Measurements from ENCODE around the gene ABCG1.

ABCG1 gene

GRCh38 chr21:42279888-42280287 lies 60.9 kb downstream of the ABCG1 start:
- 94 to 95% methylated on average over 11 of the region's 11 CpGs for WGBS, 2 experiments
- Histone ChIP-seq H3K4me1 (ENCODE audit: control insufficient read depth, insufficient read depth, low read length) (no peaks in the 10 kb centered on the region), H3K36me3 (ENCODE audit: control insufficient read depth, insufficient read depth, low read length) (no peaks in the 10 kb centered on the region)

GRCh38 chr21:42280356-42281180 lies 61.6 kb downstream of the ABCG1 start:
- 93 to 94% methylated on average over 22 of the region's 22 CpGs for WGBS, 2 experiments
- H3K4me1 ChIP-seq (ENCODE audit: control insufficient read depth, insufficient read depth, low read length), result no peaks in the 10 kb centered on the region

More at GRCh38 chr21:42279888-42280287, 60.9 kb downstream of the ABCG1 start:
- H3K27ac ChIP-seq (ENCODE audit: insufficient read depth, low read depth, low read length, poor library complexity, severe bottlenecking), result no peak overlapping the region
- no peaks in the 10 kb centered on the region for H3K27me3 ChIP-seq (ENCODE audit: control insufficient read depth, insufficient read depth, low read length, poor library complexity, severe bottlenecking)
- H3K4me3 ChIP-seq (ENCODE audit: insufficient read depth, low read depth, low read length), result no peak overlapping the region
- H3K9me3 ChIP-seq (ENCODE audit: control insufficient read depth, low read length), result no peaks in the 10 kb centered on the region

GRCh38 chr21:42281181-42281680 lies 62.3 kb downstream of the ABCG1 start:
- H3K27ac ChIP-seq (ENCODE audit: insufficient read depth, low read depth, low read length, poor library complexity, severe bottlenecking), result no peak overlapping the region
- 94 to 96% methylated on average over 12 of the region's 12 CpGs for WGBS, 2 experiments

More at GRCh38 chr21:42280356-42281180, 61.6 kb downstream of the ABCG1 start:
- no peak overlapping the region for H3K27ac ChIP-seq (ENCODE audit: insufficient read depth, low read depth, low read length, poor library complexity, severe bottlenecking)
- H3K36me3 ChIP-seq (ENCODE audit: control insufficient read depth, insufficient read depth, low read length), result no peaks in the 10 kb centered on the region
- H3K9me3 ChIP-seq (ENCODE audit: control insufficient read depth, low read length), result no peaks in the 10 kb centered on the region
- no peak overlapping the region for H3K4me3 ChIP-seq (ENCODE audit: insufficient read depth, low read depth, low read length)
- H3K27me3 ChIP-seq (ENCODE audit: control insufficient read depth, insufficient read depth, low read length, poor library complexity, severe bottlenecking), result no peaks in the 10 kb centered on the region

GRCh38 chr21:42282021-42282420 lies 63.1 kb downstream of the ABCG1 start:
- Histone ChIP-seq H3K27me3 (ENCODE audit: control insufficient read depth, insufficient read depth, low read length, poor library complexity, severe bottlenecking) (no peaks in the 10 kb centered on the region), H3K36me3 (ENCODE audit: control insufficient read depth, insufficient read depth, low read length) (no peaks in the 10 kb centered on the region), H3K4me3 (ENCODE audit: insufficient read depth, low read depth, low read length) (no peak overlapping the region), H3K9me3 (ENCODE audit: control insufficient read depth, low read length) (no peaks in the 10 kb centered on the region), H3K4me1 (ENCODE audit: control insufficient read depth, insufficient read depth, low read length) (no peaks in the 10 kb centered on the region), H3K27ac (ENCODE audit: insufficient read depth, low read depth, low read length, poor library complexity, severe bottlenecking) (no peak overlapping the region)
- 94 to 97% methylated on average over 18 of the region's 18 CpGs for WGBS, 2 experiments

More at GRCh38 chr21:42281181-42281680, 62.3 kb downstream of the ABCG1 start:
- no peaks in the 10 kb centered on the region for H3K9me3 ChIP-seq (ENCODE audit: control insufficient read depth, low read length)
- H3K4me3 ChIP-seq (ENCODE audit: insufficient read depth, low read depth, low read length), result no peak overlapping the region
- no peaks in the 10 kb centered on the region for H3K36me3 ChIP-seq (ENCODE audit: control insufficient read depth, insufficient read depth, low read length)
- no peaks in the 10 kb centered on the region for H3K27me3 ChIP-seq (ENCODE audit: control insufficient read depth, insufficient read depth, low read length, poor library complexity, severe bottlenecking)
- H3K4me1 ChIP-seq (ENCODE audit: control insufficient read depth, insufficient read depth, low read length), result no peaks in the 10 kb centered on the region

GRCh38 chr21:42282715-42283114 lies 63.8 kb downstream of the ABCG1 start:
- WGBS, 2 experiments, result 94 to 95% methylated on average over 12 of the region's 12 CpGs
- no peaks in the 10 kb centered on the region for H3K9me3 ChIP-seq (ENCODE audit: control insufficient read depth, low read length)
- H3K4me1 ChIP-seq (ENCODE audit: control insufficient read depth, insufficient read depth, low read length), result no peaks in the 10 kb centered on the region
- no peaks in the 10 kb centered on the region for H3K36me3 ChIP-seq (ENCODE audit: control insufficient read depth, insufficient read depth, low read length)
- no peak overlapping the region for H3K4me3 ChIP-seq (ENCODE audit: insufficient read depth, low read depth, low read length)
- no peaks in the 10 kb centered on the region for H3K27me3 ChIP-seq (ENCODE audit: control insufficient read depth, insufficient read depth, low read length, poor library complexity, severe bottlenecking)
- no peak overlapping the region for H3K27ac ChIP-seq (ENCODE audit: insufficient read depth, low read depth, low read length, poor library complexity, severe bottlenecking)

GRCh38 chr21:42285569-42286245 lies 66.8 kb downstream of the ABCG1 start:
- Histone ChIP-seq H3K27ac (ENCODE audit: insufficient read depth, low read depth, low read length, poor library complexity, severe bottlenecking) (no peak overlapping the region), H3K36me3 (ENCODE audit: control insufficient read depth, insufficient read depth, low read length) (no peaks in the 10 kb centered on the region), H3K27me3 (ENCODE audit: control insufficient read depth, insufficient read depth, low read length, poor library complexity, severe bottlenecking) (no peaks in the 10 kb centered on the region), H3K4me3 (ENCODE audit: insufficient read depth, low read depth, low read length) (no peak overlapping the region), H3K4me1 (ENCODE audit: control insufficient read depth, insufficient read depth, low read length) (no peaks in the 10 kb centered on the region), H3K9me3 (ENCODE audit: control insufficient read depth, low read length) (no peaks in the 10 kb centered on the region)
- WGBS, 2 experiments, result 84 to 91% methylated on average over 13 of the region's 13 CpGs

GRCh38 chr21:42286416-42286815 lies 67.5 kb downstream of the ABCG1 start:
- 86 to 89% methylated on average over 12 of the region's 12 CpGs for WGBS, 2 experiments
- Histone ChIP-seq H3K4me3 (ENCODE audit: insufficient read depth, low read depth, low read length) (no peak overlapping the region), H3K27ac (ENCODE audit: insufficient read depth, low read depth, low read length, poor library complexity, severe bottlenecking) (no peak overlapping the region), H3K4me1 (ENCODE audit: control insufficient read depth, insufficient read depth, low read length) (no peaks in the 10 kb centered on the region), H3K27me3 (ENCODE audit: control insufficient read depth, insufficient read depth, low read length, poor library complexity, severe bottlenecking) (no peaks in the 10 kb centered on the region), H3K9me3 (ENCODE audit: control insufficient read depth, low read length) (no peaks in the 10 kb centered on the region), H3K36me3 (ENCODE audit: control insufficient read depth, insufficient read depth, low read length) (no peaks in the 10 kb centered on the region)

GRCh38 chr21:42287193-42288083 lies 68.5 kb downstream of the ABCG1 start:
- no peak overlapping the region for H3K4me3 ChIP-seq (ENCODE audit: insufficient read depth, low read depth, low read length)
- H3K27ac ChIP-seq (ENCODE audit: insufficient read depth, low read depth, low read length, poor library complexity, severe bottlenecking), result no peak overlapping the region
- no peaks in the 10 kb centered on the region for H3K27me3 ChIP-seq (ENCODE audit: control insufficient read depth, insufficient read depth, low read length, poor library complexity, severe bottlenecking)
- 93 to 94% methylated on average over 36 of the region's 36 CpGs for WGBS, 2 experiments
- H3K9me3 ChIP-seq (ENCODE audit: control insufficient read depth, low read length), result no peaks in the 10 kb centered on the region
- no peaks in the 10 kb centered on the region for H3K36me3 ChIP-seq (ENCODE audit: control insufficient read depth, insufficient read depth, low read length)
- H3K4me1 ChIP-seq (ENCODE audit: control insufficient read depth, insufficient read depth, low read length), result no peaks in the 10 kb centered on the region

- Histone ChIP-seq H3K4me3 (ENCODE audit: insufficient read depth, low read depth, low read length) (no peak overlapping the region), H3K9me3 (ENCODE audit: control insufficient read depth, low read length) (no peaks in the 10 kb centered on the region), H3K27ac (ENCODE audit: insufficient read depth, low read depth, low read length, poor library complexity, severe bottlenecking) (no peak overlapping the region), H3K4me1 (ENCODE audit: control insufficient read depth, insufficient read depth, low read length) (no peaks in the 10 kb centered on the region), H3K27me3 (ENCODE audit: control insufficient read depth, insufficient read depth, low read length, poor library complexity, severe bottlenecking) (no peaks in the 10 kb centered on the region), H3K36me3 (ENCODE audit: control insufficient read depth, insufficient read depth, low read length) (no peaks in the 10 kb centered on the region)
- 87% methylated on average over 5 of the region's 5 CpGs for WGBS, 2 experiments
Measured at GRCh38 chr21:42288962-42289361, 70.0 kb downstream of the ABCG1 start.
